Right ventricle myocardium inferior (tissue), 1 donor: ENCODE measurements around the gene DGCR6. TPM values are rescaled to one million over a fixed set of nuclear protein-coding genes. Genes with fewer than 3 reads are reported as not detected.
"Not testable (repeated sequence)": the region's sequence is repeated elsewhere in the genome, so short reads cannot be mapped to it uniquely, and the experiment has no call there.

ENCODE experiments used
- ATAC-seq: fragments of 200-7000 bp; cut with Tn5 transposase; one replicate; pipeline ENCODE4 v1.9.1; 2020; ENCODE audit warnings: mild to moderate bottlenecking, moderate library complexity
- DNase-seq: peaks from one replicate; pipeline ENCODE4 v3.0.0; 2021; ENCODE audit errors: missing footprints
- intact Hi-C: fragments of 100-400 bp; cut with DNase I; formaldehyde crosslinking; loops from one replicate; pipeline ENCODE4 v1.11.0; 2022
- long read RNA-seq: library from polyadenylated mRNA; unstranded; transcript quantifications from one replicate; pipeline ENCODE4 v2.0.0, GENCODE V29; 2021
- total RNA-seq: library from RNA; stranded (reverse); fragmentation: NEBNext Ultra II Directional; extraction: Animal tissue kit (Norgen Biotek cat#: 25700); gene quantifications from one replicate; pipeline ENCODE4 v1.2.1, GENCODE V29; 2021
- donor health status: DM: no; HTN: yes; CAD: no; lungs with severe emphysema.

Gene DGCR6
- total RNA-seq = 8.0 TPM
- long read RNA-seq, partial matches to known transcripts = 0 of 2 reads
- long read RNA-seq, other reads (novel, unspliced or antisense) = 0 of 2 reads

DNA sequence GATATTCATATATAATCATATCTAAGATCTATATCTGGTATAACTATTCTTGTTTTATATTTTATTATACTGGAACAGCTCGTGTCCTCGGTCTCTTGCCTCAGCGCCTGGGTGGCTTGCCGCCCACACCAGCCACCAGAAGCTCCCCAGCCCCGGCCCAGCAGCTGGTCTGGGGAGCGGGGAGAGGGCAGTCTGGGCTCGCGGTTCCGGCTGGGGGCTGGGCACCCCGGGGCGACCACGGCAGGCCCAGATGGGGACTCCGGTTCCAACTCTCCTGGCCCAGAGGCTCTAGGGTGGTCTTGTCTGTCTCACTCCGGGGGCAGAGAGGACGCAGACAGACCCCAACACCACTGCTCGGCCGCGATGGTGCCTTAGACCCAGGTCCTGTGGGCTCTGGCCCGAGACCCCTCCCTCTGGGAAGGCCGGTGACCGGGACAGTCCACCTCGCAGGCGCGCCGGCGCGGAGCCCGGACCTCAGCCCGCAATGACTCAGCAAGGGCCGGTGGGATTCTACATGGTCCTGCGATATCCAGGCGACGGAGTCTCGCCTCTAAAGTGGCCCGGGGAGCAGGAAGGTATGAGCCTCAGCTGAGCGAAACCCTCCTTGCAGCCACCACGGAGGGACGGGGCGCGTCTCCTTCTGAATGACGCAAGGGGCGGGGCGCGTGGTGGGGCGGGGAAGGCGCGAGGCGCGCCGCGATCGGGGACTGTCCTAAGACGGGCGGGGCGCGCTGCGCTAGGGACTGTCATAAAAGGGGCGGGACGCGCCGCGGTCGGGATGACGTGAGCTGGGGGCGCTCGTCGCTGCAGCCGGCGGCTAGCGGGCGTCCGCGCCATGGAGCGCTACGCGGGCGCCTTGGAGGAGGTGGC is at the start of gene DGCR6:
Gene DGCR6, plus strand, starts transcription at position 781 of the 870 bp plus-strand sequence. Its CDS starts 55 bp downstream, at position 836.
- intact Hi-C loops = no loop called here
- no peak for DNase-seq

DNA sequence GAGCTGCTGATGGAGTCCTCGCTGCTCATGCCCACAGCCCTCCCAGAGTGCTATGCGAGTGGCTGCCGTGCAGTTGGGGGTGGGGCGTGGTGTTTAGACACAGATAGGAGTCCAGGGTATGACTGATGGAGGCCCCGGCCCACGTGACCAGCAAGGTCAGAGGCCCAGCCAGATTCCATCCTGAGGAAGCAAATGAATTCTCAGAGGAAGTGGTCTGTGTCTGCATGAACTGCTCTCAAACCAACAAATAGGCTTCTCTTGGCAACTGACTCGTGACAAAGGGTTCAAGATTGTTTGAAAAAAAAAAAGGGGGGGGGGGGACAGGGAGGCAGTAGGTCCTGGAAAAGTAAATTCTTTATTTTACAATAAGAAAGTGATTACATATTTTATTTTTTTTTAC is 46.8 kb upstream of the DGCR6 start:
- ATAC-seq, DNase-seq, intact Hi-C loops: not testable (repeated sequence)

More for the DNA sequence above, at the start of gene DGCR6:
- ATAC-seq = peak; percentile 98

DNA sequence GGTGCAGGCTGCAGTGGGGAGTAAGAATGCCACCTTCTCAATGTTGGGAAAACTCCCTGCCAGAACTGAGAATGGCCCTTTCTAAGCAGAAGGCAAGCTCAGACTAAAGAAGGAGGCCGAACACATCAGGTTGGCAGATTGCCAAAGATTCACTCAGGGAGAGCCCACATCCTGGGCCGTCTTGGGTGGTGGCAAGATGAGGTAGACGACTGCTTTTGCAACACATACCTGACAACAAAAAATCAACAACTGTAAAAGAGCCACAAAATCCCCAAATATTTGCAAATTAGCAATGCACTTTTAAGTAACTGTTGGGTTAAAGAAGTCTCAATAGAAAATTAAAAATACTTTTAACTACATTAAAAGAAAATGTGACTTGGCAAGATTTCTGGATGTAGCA is 24.9 kb upstream of the DGCR6 start:
- intact Hi-C loops, ATAC-seq: not testable (repeated sequence)
- peak; percentile 11 for DNase-seq

DNA sequence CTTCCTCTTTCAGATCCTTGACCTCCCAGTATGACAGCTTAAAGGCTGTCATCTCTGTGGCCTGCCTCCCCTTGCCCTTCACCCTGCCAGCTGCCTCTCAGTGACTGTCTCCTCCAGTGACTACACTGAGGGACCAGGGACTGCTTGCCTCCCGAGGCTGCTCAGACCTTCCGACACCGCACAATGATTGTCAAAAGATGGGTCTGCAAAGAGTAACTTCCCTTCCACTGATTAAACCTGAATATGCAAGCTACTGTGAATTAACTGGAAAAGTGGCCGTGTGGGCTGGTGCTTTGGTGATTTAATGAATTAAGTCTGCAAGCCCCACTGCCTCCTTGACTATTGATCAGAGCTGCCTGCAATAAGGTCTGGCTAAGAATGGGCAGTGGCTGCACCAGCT is 21.7 kb upstream of the DGCR6 start:
- ATAC-seq, intact Hi-C loops: not testable (repeated sequence)
- DNase-seq = peak; percentile 9

DNA sequence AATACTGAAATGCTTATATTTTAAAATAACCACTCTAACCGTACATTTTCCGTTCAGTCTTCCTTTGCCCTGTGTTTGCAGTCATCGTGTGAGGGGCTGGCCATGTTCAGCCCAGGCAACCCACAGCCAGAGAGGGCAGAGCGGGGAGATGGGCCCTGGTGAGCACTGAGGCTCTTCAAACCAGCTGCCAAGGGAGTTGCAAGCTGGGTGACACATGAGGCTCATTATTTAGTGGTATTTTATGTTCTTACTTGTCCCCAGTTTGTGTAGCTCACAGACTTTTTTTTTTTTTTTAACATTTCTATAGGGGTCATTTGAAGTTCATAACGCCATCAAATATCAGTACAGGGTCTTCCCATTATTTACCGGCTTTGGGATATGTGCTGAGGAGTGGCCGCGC is 18.0 kb upstream of the DGCR6 start:
- intact Hi-C loops = no loop called here
- ATAC-seq (no peak), DNase-seq (no peak)

DNA sequence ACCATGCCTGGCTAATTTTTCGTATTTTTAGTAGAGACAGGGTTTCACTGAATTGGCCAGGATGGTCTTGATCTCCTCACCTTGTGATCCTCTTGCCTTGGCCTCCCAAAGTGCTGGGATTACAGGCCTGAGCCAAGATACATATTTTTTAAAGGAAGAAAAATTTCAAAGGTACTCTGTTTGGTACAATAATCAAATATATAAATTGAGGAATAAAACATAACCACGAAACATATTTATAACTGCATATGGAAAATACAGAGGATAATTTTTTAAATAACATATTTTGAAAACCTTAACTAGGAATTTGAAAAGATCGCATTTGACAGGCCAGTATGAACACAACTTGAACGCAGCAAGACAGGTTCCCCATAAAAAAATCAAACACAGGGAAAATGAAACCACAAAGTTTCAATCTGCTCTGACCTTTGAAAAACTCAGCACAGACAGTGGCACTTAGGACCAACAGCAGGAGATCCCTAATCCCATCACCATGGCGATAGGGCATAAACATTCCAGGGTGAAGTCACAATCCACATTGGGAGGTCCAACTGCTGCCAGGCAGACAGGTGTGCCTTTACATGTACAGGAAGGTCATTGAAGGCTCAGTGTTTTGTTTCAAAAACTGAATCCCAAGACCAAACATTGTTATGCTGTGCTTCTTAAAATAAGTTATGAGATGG is 15.5 kb upstream of the DGCR6 start:
- DNase-seq, intact Hi-C loops: not testable (repeated sequence)
- peak; percentile 72 for ATAC-seq

DNA sequence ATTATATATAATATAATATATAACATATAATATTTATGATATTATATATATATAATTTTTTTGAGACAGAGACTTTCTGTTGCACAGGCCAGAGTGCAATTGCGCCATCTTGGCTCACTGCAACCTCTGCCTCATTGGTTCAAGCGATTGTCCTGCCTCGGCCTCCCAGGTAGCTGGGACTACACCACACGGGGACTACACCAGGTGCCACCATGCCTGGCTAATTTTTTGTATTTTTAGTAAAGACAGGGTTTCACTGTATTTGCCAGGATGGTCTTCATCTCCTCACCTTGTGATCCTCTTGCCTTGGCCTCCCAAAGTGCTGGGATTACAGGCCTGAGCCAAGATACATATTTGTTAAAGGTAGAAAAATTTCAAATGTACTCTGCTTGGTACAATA is 12.3 kb upstream of the DGCR6 start:
- ATAC-seq, intact Hi-C loops, DNase-seq: not testable (repeated sequence)

DNA sequence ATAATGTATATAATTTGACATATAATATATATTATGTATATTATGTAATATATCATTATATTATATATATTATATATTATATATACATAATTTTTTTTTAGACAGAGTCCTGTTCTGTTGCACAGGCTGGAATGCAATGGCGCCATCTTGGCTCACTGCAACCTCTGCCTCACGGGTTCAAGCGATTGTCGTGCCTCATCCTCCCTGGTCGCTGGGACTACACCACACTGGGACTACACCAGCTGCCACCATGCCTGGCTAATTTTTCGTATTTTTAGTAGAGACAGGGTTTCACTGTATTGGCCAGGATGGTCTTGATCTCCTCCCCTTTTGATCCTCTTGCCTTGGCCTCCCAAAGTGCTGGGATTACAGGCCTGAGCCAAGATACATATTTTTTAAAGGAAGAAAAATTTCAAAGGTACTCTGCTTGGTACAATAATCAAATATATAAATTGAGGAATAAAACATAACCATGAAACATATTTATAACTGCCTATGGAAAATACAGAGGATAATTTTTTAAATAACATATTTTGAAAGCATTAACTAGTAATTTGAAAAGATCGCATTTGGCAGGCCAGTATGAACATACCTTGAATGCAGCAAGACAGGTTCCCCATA is 10.0 kb upstream of the DGCR6 start:
- intact Hi-C loops, ATAC-seq: not testable (repeated sequence)
- DNase-seq = peak; percentile 45

DNA sequence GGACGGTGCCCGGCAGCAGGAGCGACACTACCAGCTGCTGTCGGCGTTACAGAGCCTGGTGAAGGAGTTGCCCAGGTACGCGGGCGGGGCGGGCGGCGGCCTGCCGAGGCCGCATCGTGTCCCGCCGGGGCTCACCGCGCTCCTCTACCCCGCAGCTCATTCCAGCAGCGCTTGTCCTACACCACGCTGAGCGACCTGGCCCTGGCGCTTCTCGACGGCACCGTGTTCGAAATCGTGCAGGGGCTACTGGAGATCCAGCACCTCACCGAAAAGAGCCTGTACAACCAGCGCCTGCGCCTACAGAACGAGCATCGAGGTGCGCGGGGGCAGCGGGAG is 258 bp downstream of the DGCR6 start:
- peak; percentile 40 for ATAC-seq
- DNase-seq, intact Hi-C loops: not testable (repeated sequence)

DNA sequence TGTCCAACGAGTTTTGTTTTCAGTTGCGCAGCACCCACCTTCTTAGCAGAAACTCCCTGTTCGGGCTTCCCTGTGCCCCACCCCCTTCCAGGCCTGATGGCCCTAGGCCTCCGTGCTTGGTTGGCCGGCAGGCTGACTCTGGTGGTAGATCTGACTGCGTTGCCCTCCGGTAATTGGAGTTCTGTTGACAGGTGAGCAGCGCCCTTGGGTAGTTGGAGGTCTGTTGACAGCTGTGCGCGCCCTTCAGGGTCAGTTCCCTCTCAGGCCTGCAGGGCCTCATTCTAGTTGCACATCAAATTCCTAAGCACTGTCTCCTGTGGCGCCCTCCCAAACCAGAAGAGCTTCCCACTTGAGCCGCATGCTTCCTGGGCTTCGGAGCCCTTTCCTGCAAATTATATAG is 776 bp downstream of the DGCR6 start:
- ATAC-seq = peak; percentile 14
- intact Hi-C loops = no loop called here
- no peak for DNase-seq

DNA sequence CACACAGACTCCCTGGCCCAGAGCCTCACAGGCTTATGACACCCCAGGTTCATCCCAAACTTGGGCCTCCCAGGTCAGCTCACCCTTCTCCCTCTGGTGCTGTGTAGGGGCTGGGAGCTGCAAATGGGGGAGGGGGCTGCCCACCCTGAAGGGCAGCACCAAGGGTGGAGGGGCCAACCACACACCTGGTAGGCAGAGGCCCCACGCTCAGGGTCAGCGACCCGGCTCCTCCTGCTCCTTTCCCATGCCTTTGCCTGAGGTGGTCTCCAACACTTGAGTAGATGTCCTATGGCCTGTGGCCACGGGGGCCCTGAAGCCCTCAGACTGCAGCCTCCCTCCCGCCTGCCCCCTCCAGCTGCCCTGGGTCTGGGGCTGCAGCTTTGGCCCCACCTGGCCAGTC is 3.4 kb downstream of the DGCR6 start:
- ATAC-seq (no peak), DNase-seq (no peak)
- intact Hi-C loops = no loop called here

DNA sequence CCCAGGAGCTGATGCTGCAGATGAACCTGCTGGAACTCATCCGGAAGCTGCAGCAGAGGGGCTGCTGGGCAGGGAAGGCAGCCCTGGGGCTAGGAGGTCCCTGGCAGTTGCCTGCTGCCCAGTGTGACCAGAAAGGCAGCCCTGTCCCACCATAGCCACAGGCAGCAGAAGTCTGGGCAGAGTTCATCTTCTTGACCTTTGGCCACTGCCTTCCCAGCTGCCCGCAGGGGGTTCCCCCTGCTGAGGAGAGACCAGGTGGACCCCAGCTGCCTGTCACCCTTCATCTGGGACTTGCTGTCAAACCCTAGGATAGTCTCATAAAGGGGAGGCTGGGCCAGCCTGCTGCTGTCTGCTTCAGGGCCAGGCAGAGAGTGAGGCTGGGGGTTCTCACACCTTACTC is 5.4 kb downstream of the DGCR6 start:
- ATAC-seq, DNase-seq, intact Hi-C loops: not testable (repeated sequence)

DNA sequence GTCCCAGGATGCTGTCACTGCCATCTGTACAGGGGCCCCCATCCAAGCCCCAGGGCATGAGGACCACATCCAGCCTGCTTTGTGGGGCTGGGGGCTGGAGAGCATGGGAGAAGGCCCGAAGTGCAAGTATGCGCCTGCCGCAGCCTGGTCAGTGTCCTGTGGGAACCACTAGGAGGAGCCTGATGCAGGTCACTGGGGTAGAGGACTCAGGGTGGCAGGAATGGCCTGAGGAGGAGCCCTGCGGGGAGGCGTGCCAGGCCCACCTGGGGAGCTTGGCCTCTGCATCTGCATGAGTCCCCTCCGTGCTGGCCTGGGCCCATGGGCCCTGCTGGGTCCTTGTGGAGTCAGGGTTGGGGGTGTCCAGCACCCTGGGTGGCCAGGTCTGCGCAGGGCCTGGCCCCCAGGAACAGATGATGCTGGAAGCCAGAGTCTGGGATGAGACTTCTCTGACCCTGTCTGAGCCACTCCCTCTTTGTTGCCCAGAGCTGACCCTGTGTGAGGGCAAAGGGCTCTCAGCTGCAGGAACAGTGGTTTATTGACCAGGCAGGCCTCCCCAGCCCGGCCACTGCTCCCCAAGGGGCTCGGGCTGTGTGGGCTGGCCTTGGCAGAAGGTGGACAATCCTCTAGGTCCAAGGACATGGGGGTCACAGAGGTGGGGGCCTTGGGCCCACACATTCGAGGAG is 6.3 kb downstream of the DGCR6 start:
- ATAC-seq, DNase-seq, intact Hi-C loops: not testable (repeated sequence)

DNA sequence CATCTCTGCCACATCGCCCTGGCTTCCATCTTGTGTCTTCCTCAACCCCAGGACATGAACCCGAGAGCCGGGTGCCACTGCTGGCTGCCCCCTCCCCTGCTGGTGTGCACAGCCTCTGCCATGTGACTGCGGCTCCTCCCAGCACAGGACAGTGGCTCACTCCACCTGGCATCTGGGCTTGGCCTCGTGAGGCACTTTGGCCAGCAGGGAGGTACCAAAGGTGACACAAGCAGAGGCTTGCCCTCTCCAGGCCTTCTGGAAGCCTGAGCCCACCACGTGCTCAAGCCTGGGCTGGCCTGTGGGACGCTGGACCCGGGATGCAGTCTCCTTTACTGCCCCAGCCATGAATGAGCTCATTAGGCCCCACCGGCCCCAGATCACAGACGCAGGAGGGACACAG is 8.4 kb downstream of the DGCR6 start:
- ATAC-seq, intact Hi-C loops, DNase-seq: not testable (repeated sequence)

DNA sequence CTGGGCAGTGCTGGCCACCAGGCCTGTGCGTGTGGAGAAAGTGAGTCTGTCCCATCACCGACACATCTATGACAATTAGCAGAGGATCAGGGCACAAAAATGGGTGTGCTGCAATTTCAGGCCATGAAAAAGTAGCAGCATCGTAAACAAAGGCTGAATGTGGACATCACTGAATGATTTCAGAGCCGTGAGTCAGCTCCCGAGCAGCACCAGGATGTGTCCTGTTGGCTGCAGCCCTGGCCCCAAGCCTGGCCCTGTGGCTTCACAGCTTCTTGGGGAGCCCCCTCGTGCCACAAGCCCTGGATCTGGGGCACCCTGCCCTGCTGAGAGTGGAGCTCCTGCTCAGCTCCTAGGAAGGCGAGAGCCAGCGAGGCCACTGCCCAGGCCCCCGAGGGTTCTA is 9.4 kb downstream of the DGCR6 start:
- ATAC-seq, DNase-seq, intact Hi-C loops: not testable (repeated sequence)

DNA sequence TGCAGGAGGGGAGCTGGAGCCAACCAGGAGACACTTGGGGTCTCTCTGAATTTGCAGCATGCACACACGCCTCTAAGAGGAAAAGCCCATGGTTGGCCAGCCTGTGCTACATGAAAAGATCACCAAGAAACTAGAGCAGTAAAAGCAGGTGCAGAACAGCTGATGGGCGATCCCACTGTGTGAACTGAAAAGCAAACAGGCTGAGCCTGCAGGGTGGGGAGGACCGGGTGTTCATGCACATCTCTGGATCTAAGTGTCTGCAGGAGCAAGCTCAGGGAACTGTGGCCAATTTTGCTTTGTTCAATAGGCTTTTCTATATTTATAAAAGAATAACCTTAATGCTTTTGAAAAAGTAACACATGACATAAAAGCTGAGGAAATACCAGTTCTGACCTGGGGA is 11.7 kb downstream of the DGCR6 start:
- intact Hi-C loops, ATAC-seq, DNase-seq: not testable (repeated sequence)

DNA sequence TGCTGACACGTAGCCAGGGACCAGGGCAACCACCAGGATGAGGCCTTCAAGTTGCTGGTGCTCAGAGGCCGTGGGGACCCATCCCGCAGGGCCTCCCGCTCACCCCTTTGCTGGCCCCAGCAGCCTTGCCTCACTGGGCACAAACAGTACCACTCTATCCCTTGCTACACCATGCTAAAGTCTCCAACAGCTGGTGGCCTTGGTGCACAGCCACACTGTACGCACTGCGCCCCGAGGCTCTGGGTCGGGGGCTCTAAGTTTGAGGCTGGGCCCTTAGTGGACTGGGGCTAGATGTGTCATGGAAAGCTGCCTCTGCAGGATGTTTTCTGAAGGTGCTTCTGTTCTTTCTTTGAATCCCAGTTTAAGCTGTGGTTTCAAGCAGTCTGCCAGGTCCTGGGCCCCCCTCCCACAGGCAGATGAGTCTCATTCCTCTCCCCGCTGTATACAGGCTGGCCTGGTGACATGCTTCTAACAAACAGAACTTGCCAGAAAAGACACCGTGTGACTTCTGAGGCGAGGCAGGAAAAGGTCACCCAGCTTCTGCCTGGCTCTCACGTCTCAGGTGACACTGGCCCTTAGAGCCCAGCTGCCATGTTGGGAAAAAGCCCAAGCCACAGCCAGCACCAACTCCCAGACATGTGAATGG is 14.3 kb downstream of the DGCR6 start:
- ATAC-seq, DNase-seq, intact Hi-C loops: not testable (repeated sequence)

DNA sequence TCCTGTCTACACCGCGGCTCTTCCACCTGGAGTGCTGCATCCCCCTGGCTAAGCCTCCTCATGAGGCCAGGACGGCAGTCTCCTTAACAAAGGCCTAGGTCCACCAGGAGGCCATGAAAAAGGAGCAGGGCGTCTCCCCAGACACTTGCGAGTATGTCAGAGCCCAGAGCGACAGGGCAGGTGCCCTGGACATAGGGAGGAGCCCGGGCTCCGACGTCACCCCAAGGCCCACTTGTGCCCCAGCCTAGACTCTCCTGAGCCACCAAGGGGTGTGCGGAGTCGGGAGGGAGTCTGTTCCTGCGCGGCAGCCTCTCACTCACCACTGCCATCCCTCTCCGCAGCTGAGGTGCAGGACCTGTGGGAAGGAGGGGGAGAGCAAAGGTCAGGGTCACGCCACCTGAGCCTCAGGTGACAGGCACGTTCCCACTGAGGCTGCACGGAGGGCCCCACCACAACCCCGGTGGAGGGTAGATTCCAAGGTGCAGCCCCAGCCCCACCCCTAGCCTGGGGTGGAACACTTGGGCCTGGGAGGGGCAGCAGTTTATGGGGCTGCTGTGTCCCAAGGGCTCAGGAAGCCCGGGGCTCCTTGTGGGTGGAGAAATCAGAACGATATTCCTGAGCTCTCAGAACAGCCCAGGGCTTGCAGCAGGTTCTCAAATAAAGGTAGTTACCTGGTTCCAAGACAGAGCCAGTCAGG is 19.4 kb downstream of the DGCR6 start:
- no peak for ATAC-seq
- intact Hi-C loops = no loop called here
- no peak for DNase-seq
